ENCODE measurements around the gene SEMA3G.

- TF ChIP-seq CTCF (IDR thresholded peaks at IDR 0.05; ENCODE audit: low read depth, low read length, poor library complexity, severe bottlenecking) (no peak), EZH2phosphoT487 (IDR thresholded peaks at IDR 0.05; ENCODE audit: borderline replicate concordance, low read length) (no peak)
These were observed 49.4 kb downstream of the SEMA3G start for GRCh38 chr3:52395503-52395865.
